LoVo (cell line): Measurements from ENCODE around the gene DNAJC4.
"Not testable (repeated sequence)": the region's sequence is repeated elsewhere in the genome, so short reads cannot be mapped to it uniquely, and the experiment has no call there.

Source experiments
- DNase-seq: peaks from one replicate; pipeline ENCODE4 v3.0.0-alpha.2; 2016; ENCODE audit warnings: low spot score

Gene DNAJC4

GRCh38 chr11:64245797-64246620 is 15.7 kb downstream of the DNAJC4 start:
- peak; percentile 89 for DNase-seq

DNA sequence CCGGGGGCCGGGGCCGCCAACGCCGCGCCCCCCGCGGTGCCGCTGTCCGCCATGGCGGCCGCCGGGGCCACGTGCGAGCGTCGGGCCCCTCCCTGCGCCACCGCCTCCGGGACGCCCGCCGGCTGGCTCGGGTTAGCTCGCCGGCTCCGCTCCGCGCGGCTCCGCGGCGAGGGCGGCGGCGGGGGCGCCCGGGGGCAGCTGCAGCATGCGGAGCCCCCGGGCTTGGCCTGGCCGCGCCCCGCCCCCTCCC is 16.2 kb downstream of the DNAJC4 start:
- DNase-seq: not testable (repeated sequence)

DNA sequence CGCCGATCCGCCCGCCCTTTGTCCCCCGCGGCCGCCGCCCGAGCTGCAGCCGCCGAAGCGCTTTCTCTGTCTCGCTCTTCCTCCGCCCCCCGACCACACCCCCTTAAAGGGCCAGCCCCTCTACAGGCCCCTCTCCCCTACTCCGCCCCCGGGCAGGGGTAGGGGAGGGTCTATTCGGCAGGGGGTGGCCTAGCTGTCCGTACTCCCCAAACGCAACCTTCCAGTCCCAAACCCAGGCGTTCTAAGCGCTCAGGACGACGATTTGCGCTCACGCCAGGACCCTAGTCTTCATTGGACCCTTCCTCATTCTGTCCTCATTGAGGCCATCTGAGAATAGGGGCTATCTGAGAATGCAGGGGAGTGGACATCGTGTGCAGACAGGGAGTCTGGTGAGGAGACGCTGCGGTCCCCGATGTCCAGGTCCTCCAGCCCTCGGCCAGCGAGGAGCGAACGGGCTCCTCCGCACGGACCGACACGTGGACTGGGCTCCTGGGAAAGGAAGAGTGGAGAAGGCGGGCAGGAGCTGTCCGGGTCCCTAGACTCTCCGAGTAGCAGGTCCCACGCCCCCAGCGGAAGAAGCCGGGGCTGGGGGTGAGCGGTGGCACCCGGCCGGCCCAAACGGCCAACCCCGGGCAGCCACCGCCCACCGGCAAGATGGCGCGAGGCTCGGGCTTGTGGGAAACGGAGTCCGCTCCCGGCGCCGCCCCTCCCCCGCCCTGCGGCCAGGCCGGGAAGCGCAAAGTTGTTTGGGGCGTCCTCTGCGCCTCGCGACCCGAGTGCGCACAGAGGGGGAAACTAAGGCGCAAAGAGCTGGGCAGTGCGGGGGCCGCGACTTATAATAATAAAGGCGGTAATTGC is 16.8 kb downstream of the DNAJC4 start, which contains the start of gene PPP1R14B:
Gene PPP1R14B, minus strand, starts transcription at position 73 of the 858 bp plus-strand sequence. CDS start 270 bp downstream, outside the sequence.
- peak; percentile 81 for DNase-seq

DNA sequence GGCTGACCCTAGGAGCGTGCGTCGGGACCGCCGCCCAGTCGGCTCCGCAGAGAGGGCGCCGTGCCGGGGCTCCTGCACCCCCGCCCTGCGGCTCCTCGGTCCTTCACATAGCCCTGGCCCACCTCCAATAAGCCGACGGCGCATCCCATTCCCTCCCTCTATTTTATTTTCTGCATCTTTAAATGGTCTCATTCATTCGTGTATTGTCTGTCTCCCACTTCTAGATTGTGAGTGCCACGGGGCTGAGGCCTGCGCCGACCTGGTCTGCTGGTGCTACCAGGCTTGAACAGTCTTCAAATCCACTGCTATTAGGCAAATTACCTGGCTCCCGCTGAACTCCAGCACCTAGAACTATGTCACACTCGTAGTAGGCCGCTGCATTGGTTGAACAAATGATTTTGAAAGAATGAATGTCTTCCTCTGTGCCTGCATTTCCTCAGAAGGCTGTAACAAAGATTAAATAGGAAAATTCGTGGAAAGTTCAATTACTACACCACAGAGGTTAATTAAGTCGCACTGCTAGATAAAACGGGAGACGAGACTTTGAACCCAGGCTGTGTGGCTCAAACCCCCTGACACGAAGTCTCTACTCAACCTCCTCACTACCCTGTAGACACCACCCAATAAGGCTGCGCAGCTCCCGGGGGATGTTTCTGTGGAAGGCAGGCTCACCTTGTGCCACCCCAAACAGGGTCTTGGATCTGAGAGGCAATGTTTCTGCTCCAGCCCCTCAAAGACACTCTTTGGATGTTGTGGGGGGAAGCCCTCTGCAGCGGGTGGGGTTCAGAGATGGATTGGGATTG is 17.6 kb downstream of the DNAJC4 start:
- DNase-seq: no peak

DNA sequence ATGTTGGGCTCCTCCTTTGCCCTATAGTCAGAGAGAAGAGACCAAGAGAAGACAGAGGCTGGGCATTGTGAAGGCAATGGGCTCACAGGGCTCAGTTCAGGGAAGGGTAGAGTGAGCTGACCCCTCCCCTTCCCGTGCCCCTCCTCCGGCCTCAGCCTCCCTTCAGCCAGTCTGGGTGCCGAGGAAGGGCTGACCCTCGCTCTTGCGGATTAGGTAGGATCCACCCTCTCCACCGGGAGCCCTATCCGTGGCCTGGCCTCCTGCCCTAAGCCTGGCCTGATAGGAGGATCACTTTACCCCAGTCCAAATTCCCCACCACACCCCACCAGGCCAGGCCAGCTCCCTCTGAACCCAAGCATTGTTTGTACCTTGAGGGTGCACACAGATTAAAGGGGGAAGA is 18.2 kb downstream of the DNAJC4 start:
- DNase-seq: no peak

DNA sequence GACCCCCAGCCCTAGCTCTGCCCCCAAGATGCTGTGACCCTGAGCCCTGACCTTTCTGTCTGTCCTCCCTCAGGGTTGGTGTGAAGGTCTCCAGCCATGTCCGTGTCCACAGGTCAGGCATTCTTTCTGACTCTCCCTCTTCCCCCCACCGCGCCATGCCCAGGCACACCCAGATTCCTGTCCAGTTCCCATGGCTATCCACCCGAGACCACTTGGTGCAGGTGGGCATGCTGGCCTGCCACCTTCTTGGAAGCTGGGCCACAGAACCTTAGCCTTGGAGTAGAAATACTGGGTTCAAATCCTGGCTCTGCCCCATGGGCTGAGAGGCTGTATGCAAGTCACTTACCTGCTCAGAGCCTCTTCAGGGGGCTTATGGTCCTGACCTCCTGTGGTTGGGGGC is 18.7 kb downstream of the DNAJC4 start:
- DNase-seq: no peak

GRCh38 chr11:64249563-64250414 is 19.4 kb downstream of the DNAJC4 start:
- DNase-seq: no peak

DNA sequence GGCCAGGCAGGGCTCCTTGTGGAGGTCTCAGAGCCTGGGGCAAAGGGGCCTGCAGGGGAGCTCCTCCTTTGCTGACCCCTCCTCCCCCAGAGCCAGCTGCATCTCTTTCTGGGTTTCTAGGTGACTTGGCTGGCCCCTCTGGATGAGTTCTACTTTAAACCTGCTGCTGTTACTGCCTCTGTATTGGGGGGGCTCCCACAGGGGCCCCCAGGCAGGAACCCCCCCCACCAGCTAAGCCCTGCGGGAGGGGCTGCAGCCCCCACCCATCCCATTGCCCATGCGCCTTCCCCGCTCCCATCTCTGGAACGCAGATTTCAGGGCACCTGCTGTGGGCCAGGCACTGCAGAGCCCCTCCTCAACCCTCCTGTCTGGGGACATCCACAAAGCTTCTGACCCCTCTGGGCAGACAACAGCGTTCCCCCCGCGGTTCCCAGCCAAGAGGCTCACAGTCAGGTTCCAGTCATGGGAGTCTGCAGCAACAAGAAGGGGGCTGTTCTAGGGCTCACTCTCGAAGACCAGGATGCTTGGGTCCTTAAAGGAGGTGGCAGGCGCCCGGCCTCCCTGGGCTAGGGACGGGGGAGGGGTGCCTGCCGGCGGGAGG is 20.2 kb downstream of the DNAJC4 start:
- no peak for DNase-seq

- peak; percentile 56 for DNase-seq
Measured at GRCh38 chr11:64251016-64251752, 20.8 kb downstream of the DNAJC4 start, which contains the start of gene PLCB3. Gene PLCB3, plus strand, starts transcription at chr11:64251530. Its CDS starts 120 bp downstream, at chr11:64251650.

- no peak for DNase-seq
Measured at GRCh38 chr11:64251753-64252002, 21.3 kb downstream of the DNAJC4 start.

- DNase-seq: peak; percentile 52
Measured at GRCh38 chr11:64252003-64252872, 21.9 kb downstream of the DNAJC4 start.

GRCh38 chr11:64253043-64253442 is 22.7 kb downstream of the DNAJC4 start:
- no peak for DNase-seq

DNA sequence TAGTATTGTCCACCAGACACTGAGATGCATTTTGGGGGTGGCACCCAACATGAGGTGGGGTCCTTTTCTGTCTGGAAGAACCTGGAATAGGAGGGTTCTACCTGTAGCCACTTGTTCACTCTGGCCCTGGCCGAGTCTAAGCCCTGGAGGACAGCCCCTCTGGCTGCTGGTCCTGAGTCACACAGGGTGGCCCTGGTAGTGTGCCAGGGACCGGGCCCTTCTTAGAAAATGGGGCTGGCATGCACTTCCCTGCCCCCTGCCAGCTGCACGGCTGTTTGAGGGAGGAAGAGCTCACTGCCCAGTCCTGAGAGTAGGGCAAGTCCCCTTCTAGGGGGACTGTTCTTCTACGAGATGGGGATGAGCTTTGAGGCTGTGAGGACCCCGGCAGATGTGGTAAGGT is 23.1 kb downstream of the DNAJC4 start:
- DNase-seq: no peak

- DNase-seq: no peak
Measured at GRCh38 chr11:64254326-64254725, 24.0 kb downstream of the DNAJC4 start.

GRCh38 chr11:64255135-64256128 is 25.1 kb downstream of the DNAJC4 start:
- DNase-seq: no peak

- DNase-seq: no peak
Measured at GRCh38 chr11:64256300-64256699, 26.0 kb downstream of the DNAJC4 start.

GRCh38 chr11:64258356-64258755 is 28.0 kb downstream of the DNAJC4 start:
- no peak for DNase-seq

GRCh38 chr11:64258946-64259532 is 28.7 kb downstream of the DNAJC4 start:
- DNase-seq: no peak
